GM18519 (cell line): ENCODE results near the gene TLR8.
A peak's percentile ranks its signal among the peaks of the same experiment; 100 is the strongest.
"Not testable (repeated sequence)": the region's sequence is repeated elsewhere in the genome, so short reads cannot be mapped to it uniquely, and the experiment has no call there.

Experiments
- ATAC-seq: cut with Tn5 transposase; IDR thresholded peaks from one replicate; pipeline ENCODE4 v1.9.1; 2021; ENCODE audit warnings: mild to moderate bottlenecking, moderate library complexity; ENCODE audit not compliant: unreplicated experiment, low FRiP score

The TLR8 gene

GRCh38 chrX:12944452-12944851 lies 38.0 kb downstream of the TLR8 start:
- not testable (repeated sequence) for ATAC-seq

GRCh38 chrX:12945494-12945893 lies 39.1 kb downstream of the TLR8 start:
- no peak for ATAC-seq

GRCh38 chrX:12946406-12946805 lies 40.0 kb downstream of the TLR8 start:
- no peak for ATAC-seq

- no peak for ATAC-seq
Measured at GRCh38 chrX:12946838-12947544, 40.6 kb downstream of the TLR8 start.

GRCh38 chrX:12947545-12948235 lies 41.3 kb downstream of the TLR8 start:
- ATAC-seq, result no peak

GRCh38 chrX:12948495-12948894 lies 42.1 kb downstream of the TLR8 start:
- ATAC-seq, result no peak

- ATAC-seq, result no peak
Measured at GRCh38 chrX:12949205-12949926, 42.9 kb downstream of the TLR8 start.

GRCh38 chrX:12949927-12950656 lies 43.7 kb downstream of the TLR8 start:
- peak; percentile 56 for ATAC-seq

- peak; percentile 41 for ATAC-seq
Measured at GRCh38 chrX:12950851-12951594, 44.6 kb downstream of the TLR8 start.

- no peak for ATAC-seq
Measured at GRCh38 chrX:12951595-12951975, 45.2 kb downstream of the TLR8 start.

- ATAC-seq, result no peak
Measured at GRCh38 chrX:12953420-12953819, 47.0 kb downstream of the TLR8 start.

GRCh38 chrX:12954376-12954775 lies 48.0 kb downstream of the TLR8 start:
- no peak for ATAC-seq

GRCh38 chrX:12954981-12955380 lies 48.6 kb downstream of the TLR8 start:
- ATAC-seq, result no peak

- peak; percentile 28 for ATAC-seq
Measured at GRCh38 chrX:12955882-12956703, 49.7 kb downstream of the TLR8 start.

GRCh38 chrX:12956704-12957534 lies 50.5 kb downstream of the TLR8 start:
- peak; percentile 51 for ATAC-seq

GRCh38 chrX:12958059-12958458 lies 51.6 kb downstream of the TLR8 start:
- no peak for ATAC-seq

- ATAC-seq, result no peak
Measured at GRCh38 chrX:12958461-12958860, 52.0 kb downstream of the TLR8 start.

- ATAC-seq, result no peak
Measured at GRCh38 chrX:12961196-12961718, 54.8 kb downstream of the TLR8 start.
